ENCODE measurements around the gene LRRC4. TPM values are rescaled to one million over a fixed set of nuclear protein-coding genes. Genes with fewer than 3 reads are reported as not detected.

The LRRC4 gene, protein sequence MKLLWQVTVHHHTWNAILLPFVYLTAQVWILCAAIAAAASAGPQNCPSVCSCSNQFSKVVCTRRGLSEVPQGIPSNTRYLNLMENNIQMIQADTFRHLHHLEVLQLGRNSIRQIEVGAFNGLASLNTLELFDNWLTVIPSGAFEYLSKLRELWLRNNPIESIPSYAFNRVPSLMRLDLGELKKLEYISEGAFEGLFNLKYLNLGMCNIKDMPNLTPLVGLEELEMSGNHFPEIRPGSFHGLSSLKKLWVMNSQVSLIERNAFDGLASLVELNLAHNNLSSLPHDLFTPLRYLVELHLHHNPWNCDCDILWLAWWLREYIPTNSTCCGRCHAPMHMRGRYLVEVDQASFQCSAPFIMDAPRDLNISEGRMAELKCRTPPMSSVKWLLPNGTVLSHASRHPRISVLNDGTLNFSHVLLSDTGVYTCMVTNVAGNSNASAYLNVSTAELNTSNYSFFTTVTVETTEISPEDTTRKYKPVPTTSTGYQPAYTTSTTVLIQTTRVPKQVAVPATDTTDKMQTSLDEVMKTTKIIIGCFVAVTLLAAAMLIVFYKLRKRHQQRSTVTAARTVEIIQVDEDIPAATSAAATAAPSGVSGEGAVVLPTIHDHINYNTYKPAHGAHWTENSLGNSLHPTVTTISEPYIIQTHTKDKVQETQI
- total RNA-seq (1 to 10 TPM; 1.1 to 1.6 TPM), total RNA-seq (0 to 3.2 (median 0.27) reads per million in 172 experiments)
- 0.35 TPM for polyA plus RNA-seq (2013, experiment 1 of 2)
- 0.54 TPM for polyA plus RNA-seq (2013, experiment 2 of 2)

DNA sequence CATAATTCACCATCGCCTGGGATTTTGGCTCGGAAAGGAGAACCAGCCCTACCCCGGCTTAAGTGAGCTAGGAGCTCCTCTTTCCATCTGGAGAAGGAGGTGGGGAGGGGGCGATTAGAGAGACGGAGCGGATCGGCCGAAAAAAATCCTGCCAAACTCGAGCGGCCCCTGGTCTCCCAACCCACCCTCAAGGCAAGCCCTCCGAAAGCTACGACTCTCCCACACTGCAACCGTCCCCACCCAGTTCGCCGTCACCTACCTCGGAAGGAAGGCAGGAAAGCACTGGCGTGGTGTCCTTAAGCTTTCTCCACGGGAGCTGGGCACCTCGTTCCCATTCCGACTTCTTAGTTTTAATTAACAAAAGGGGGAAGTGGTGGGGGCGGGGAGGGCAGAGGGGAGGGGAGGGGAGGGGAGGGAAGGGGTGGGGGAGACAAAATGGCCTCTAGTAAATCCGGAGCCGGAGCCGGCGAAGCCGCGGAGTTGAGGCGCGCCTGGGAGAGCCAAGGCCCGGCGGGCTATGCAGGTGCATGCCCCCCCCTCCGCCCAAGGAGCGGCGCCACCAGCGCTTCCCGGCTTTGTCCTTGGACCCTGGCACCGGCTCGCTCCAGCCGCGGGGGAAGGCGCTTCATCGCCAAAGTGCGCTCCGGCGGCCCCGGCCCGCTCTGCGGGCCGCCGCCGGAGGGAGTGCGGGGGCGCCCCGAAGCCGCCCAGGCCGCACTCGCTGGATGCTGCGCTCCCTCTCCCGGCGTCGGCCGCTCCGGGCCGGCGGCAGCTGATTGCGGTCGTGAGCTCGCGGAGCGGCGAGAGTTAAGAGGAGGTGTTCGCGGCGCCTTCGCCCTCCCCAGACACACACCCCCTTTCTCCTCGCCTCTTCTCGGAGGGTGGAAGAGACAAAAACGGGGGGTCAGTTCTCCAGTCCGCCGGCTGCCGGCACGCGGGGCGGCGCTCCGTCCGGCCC, at the start of gene LRRC4:
Gene LRRC4, minus strand, starts transcription at position 784 of the 958 bp plus-strand sequence. CDS start 797 bp downstream, outside the sequence.
- H3K4me1 Mint-ChIP-seq (ENCODE audit: low read depth) = peaks cover 35% of the 10 kb centered on the region
- H3K4me3 ChIP-seq (ENCODE audit: low read length) = peak within 1 kb of the TSS; percentile 44

DNA sequence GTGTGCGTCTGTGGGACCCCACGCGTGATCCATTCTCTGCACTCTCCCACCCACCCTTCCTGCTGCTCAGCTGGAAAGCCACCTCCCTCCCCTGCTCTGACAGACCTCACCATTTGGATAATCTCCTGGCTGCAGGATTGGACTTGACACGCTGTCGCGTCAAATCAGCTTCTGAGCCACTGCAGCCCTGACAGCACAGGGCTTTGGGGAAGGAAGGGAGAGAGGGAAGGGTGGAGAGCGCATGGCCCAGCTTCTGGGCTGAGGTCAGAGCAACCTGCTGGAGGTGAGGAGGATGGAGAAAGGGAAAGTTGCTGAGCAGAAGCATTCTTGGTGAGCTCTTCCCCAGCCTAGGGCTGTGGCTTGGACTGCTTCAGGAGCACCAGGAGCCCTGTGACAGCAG, 48.9 kb upstream of the LRRC4 start:
- no peak for ATAC-seq (ENCODE audit: poor library complexity)
- POLR2A ChIA-PET = no interaction called here
- no peak overlapping the region for H3K4me3 ChIP-seq (ENCODE audit: low read length)
- no peaks in the 10 kb centered on the region for H3K27me3 Mint-ChIP-seq
- TF ChIP-seq, protein P1, sequence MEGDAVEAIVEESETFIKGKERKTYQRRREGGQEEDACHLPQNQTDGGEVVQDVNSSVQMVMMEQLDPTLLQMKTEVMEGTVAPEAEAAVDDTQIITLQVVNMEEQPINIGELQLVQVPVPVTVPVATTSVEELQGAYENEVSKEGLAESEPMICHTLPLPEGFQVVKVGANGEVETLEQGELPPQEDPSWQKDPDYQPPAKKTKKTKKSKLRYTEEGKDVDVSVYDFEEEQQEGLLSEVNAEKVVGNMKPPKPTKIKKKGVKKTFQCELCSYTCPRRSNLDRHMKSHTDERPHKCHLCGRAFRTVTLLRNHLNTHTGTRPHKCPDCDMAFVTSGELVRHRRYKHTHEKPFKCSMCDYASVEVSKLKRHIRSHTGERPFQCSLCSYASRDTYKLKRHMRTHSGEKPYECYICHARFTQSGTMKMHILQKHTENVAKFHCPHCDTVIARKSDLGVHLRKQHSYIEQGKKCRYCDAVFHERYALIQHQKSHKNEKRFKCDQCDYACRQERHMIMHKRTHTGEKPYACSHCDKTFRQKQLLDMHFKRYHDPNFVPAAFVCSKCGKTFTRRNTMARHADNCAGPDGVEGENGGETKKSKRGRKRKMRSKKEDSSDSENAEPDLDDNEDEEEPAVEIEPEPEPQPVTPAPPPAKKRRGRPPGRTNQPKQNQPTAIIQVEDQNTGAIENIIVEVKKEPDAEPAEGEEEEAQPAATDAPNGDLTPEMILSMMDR (IDR thresholded peaks at IDR 0.05) = no peak
- H3K36me3 Mint-ChIP-seq (ENCODE audit: low read depth) = peaks cover 36% of the 10 kb centered on the region
- CTCF ChIA-PET = no interaction called here
- H3K4me3 Mint-ChIP-seq = no peak overlapping the region
- DNase-seq = no peak
- H3K27ac ChIP-seq (ENCODE audit: low read depth in 1 of 2, low read length in 2 of 2) = no peak overlapping the region
- H3K27ac Mint-ChIP-seq = no peak overlapping the region
- H3K4me1 Mint-ChIP-seq (ENCODE audit: low read depth) = no peaks in the 10 kb centered on the region
- H3K9me3 ChIP-seq (ENCODE audit: control insufficient read depth in 1 of 2, insufficient read depth in 1 of 2, low read length in 2 of 2) = no peaks in the 10 kb centered on the region
- H3K36me3 ChIP-seq (ENCODE audit: insufficient read depth, low read length) = peaks cover 86% of the 10 kb centered on the region
- intact Hi-C loops (cut with DNase I, micrococcal nuclease) = no loop called here
- H3K9me3 Mint-ChIP-seq = no peaks in the 10 kb centered on the region
- H3K4me1 ChIP-seq (ENCODE audit: insufficient read depth, low read length) = peaks cover 4% of the 10 kb centered on the region
- no peaks in the 10 kb centered on the region for H3K27me3 ChIP-seq (ENCODE audit: control insufficient read depth in 1 of 2, insufficient read depth in 2 of 2, low read length in 2 of 2)

More for the DNA sequence above, at the start of gene LRRC4:
- Histone ChIP-seq H3K36me3 (ENCODE audit: insufficient read depth, low read length) (peaks cover 6% of the 10 kb centered on the region), H3K4me1 (ENCODE audit: insufficient read depth, low read length) (peaks cover 23% of the 10 kb centered on the region), H3K27ac (ENCODE audit: low read depth in 1 of 2, low read length in 2 of 2) (no peak within 1 kb of the TSS), H3K9me3 (ENCODE audit: control insufficient read depth in 1 of 2, insufficient read depth in 1 of 2, low read length in 2 of 2) (peaks cover 0 to 6% of the 10 kb centered on the region in 2 experiments), H3K27me3 (ENCODE audit: control insufficient read depth in 1 of 2, insufficient read depth in 2 of 2, low read length in 2 of 2) (peaks cover 0 to 10% of the 10 kb centered on the region in 2 experiments)
- ATAC-seq (ENCODE audit: poor library complexity) (peak; percentile 11), DNase-seq (peak in 6 of 14 experiments; percentile 8 to 57 (median 16))
- POLR2A ChIA-PET = interaction anchor here (1.0 to 1.2 kb wide), 2 partner anchors 24 to 78 kb away, joined by 3 read pairs; no protein-coding TSS in a partner anchor
- no peaks in the 10 kb centered on the region for H3K9me3 Mint-ChIP-seq
- H3K27ac Mint-ChIP-seq = peak within 1 kb of the TSS; percentile 64
- peaks cover 4% of the 10 kb centered on the region for H3K36me3 Mint-ChIP-seq (ENCODE audit: low read depth)
- no peaks in the 10 kb centered on the region for H3K27me3 Mint-ChIP-seq
- CTCF ChIA-PET = no interaction called here
- TF ChIP-seq, protein P1 (IDR thresholded peaks at IDR 0.05) = no peak
- peak within 1 kb of the TSS; percentile 94 for H3K4me3 Mint-ChIP-seq
- intact Hi-C loops (cut with DNase I, micrococcal nuclease) = loop anchor here in 1 of 2 experiments (10.0 kb wide), 1 partner anchor 326 kb away; no protein-coding TSS in a partner anchor

DNA sequence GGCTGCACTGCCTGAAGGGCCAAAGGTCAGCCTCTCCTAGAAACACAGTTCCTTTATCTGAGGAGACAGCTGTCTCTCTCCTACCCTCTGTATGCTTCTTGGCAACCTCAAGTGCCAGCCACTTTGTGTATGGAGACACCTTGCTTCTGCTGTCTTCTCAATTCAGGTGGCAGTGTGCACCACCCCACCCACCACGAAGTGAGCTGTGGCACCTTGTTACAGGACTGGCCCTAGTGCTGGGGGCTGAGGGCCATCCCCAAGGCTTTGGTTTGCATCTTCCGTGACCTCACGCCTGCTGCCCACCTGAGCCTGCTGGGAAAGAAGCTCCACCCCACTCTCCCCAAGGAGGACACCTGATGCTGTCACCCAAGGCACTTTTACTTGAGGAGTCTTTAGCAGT, 47.1 kb upstream of the LRRC4 start:
- TF ChIP-seq, protein P1 (IDR thresholded peaks at IDR 0.05) = no peak
- H3K36me3 Mint-ChIP-seq (ENCODE audit: low read depth) = peaks cover 26% of the 10 kb centered on the region
- Histone ChIP-seq H3K27ac (ENCODE audit: low read depth in 1 of 2, low read length in 2 of 2) (no peak overlapping the region), H3K4me3 (ENCODE audit: low read length) (no peak overlapping the region), H3K36me3 (ENCODE audit: insufficient read depth, low read length) (peaks cover 85% of the 10 kb centered on the region), H3K4me1 (ENCODE audit: insufficient read depth, low read length) (peaks cover 4% of the 10 kb centered on the region), H3K9me3 (ENCODE audit: control insufficient read depth in 1 of 2, insufficient read depth in 1 of 2, low read length in 2 of 2) (no peaks in the 10 kb centered on the region), H3K27me3 (ENCODE audit: control insufficient read depth in 1 of 2, insufficient read depth in 2 of 2, low read length in 2 of 2) (no peaks in the 10 kb centered on the region)
- POLR2A ChIA-PET = no interaction called here
- CTCF ChIA-PET = no interaction called here
- DNase-seq (no peak), ATAC-seq (ENCODE audit: poor library complexity) (no peak)
- intact Hi-C loops (cut with DNase I, micrococcal nuclease) = no loop called here
- no peak overlapping the region for H3K27ac Mint-ChIP-seq
- H3K9me3 Mint-ChIP-seq = no peaks in the 10 kb centered on the region
- H3K4me1 Mint-ChIP-seq (ENCODE audit: low read depth) = no peaks in the 10 kb centered on the region
- H3K4me3 Mint-ChIP-seq = no peak overlapping the region
- H3K27me3 Mint-ChIP-seq = no peaks in the 10 kb centered on the region

Data from CD4-positive, alpha-beta T cell (primary cell).